Hepatocyte (in vitro differentiated cells): ENCODE results near the gene PI4KB.

Experiments used
- CTCF ChIP-seq: fragments of 200-600 bp; sonication (generic); IDR thresholded peaks from 2 replicates; pipeline ENCODE4 v1.5.1; 2016; ENCODE audit warnings: antibody characterized with exemption, mild to moderate bottlenecking; ENCODE audit not compliant: poor library complexity
- EZH2phosphoT487 ChIP-seq: fragments of 200-600 bp; sonication (generic); IDR thresholded peaks from one replicate; pipeline ENCODE4 v1.6.1; 2018; ENCODE audit warnings: antibody characterized with exemption, mild to moderate bottlenecking, low read depth, moderate library complexity; ENCODE audit not compliant: unreplicated experiment, severe bottlenecking

DNA sequence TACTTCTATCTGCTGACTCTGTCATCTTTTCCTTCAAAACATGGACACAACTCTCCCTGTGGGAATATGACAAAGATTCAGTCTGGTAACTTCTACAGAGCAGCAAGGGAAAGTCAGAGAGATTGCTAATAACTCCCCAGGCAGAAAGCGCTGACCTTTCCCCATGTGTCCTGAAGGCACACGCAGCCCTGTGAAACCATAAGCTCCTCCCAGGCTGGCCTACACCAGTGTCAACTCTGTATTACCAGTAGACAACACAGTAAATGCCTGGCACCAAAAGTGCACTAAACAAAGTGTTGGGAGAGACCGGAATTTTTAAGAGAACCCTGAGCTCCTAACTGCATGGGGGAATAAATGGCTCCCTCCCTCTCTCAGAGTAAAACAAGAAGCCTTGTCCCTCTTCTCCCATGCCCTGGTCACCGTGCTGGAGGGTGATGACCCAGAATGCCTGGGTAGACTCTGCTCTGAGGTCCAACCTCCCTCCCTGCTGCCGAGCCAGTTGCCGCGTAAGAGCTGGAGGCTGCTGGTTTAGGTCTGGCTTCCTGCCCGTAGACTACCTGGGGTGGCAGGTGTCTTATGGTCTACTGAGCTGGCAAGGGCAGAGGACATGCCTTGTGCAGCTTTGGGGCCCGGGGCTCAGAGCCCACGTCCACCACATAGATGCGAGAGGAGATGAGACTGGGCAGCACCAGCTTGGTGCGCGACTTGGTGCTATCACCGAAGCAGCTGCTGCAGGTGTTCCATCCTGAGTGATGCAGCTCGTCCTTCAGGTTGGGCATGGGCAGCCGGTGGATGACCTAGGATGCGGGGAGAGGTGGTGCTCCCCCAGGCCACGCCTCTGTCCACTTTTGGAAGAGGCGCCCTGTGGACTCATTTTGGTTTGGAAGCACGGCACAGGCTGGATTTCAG lies 41.4 kb upstream of the PI4KB start:
- TF ChIP-seq CTCF (no peak), EZH2phosphoT487 (no peak)
